Transverse colon (tissue), 4 donors: ENCODE data around the gene HNF1A. TPM values are rescaled to one million over a fixed set of nuclear protein-coding genes. Genes with fewer than 3 reads are reported as not detected.
A peak's percentile ranks its signal among the peaks of the same experiment; 100 is the strongest.

Experiments
- DNase-seq: peaks from one replicate; pipeline ENCODE4 v3.0.0-alpha.2; 2019
- H3K27ac ChIP-seq, 4 donors: fragments of 200-600 bp; sonication (generic); 2 replicates each; pipeline ENCODE4 v1.5.1; 2016 to 2018; ENCODE audit warnings: inconsistent platforms in 4 of 4
- H3K27me3 ChIP-seq: fragments of 200-600 bp; sonication (generic); 2 replicates; pipeline ENCODE4 v1.5.1; 2017; ENCODE audit warnings: inconsistent platforms
- H3K36me3 ChIP-seq, 4 donors: fragments of 200-600 bp; sonication (generic); 2 replicates each; pipeline ENCODE4 v1.5.1; 2017 to 2019; ENCODE audit warnings: inconsistent platforms in 4 of 4
- H3K4me1 ChIP-seq, 4 donors: fragments of 200-600 bp; sonication (generic); 2 replicates each; pipeline ENCODE4 v1.5.1; 2017 to 2020; ENCODE audit warnings: inconsistent platforms in 4 of 4
- H3K4me3 ChIP-seq, 4 donors: fragments of 200-600 bp; sonication (generic); 1 replicate in 1 of 4; 2 replicates in 3 of 4; pipeline versions ENCODE4 v1.5.1 to v1.6.1; 2017 to 2019; ENCODE audit warnings: inconsistent platforms in 4 of 4
- H3K9me3 ChIP-seq, 2 donors: fragments of 200-600 bp; sonication (generic); 2 replicates each; pipeline ENCODE4 v1.5.1; 2017 to 2019; ENCODE audit warnings: inconsistent platforms in 2 of 2
- EP300 ChIP-seq: sonication (generic); formaldehyde crosslinking; IDR thresholded peaks from one replicate; pipeline ENCODE4 v1.6.1; 2017; ENCODE audit warnings: antibody characterized with exemption, low read depth
- POLR2A ChIP-seq: fragments of 450-650 bp; IDR thresholded peaks from one replicate; pipeline ENCODE4 v1.6.1; 2016; ENCODE audit warnings: antibody characterized with exemption, mild to moderate bottlenecking, moderate library complexity
- POLR2AphosphoS5 ChIP-seq, 3 donors: sonication (generic); formaldehyde crosslinking; IDR thresholded peaks; one replicate each; pipeline ENCODE4 v1.6.1; 2016; ENCODE audit warnings: antibody characterized with exemption in 3 of 3
- WGBS, 2 donors: methylation state at CpG; one replicate each; pipeline ENCODE4 v1.1.5; 2018; ENCODE audit warnings: low coverage in 1 of 2; 5-methylcytosine and 5-hydroxymethylcytosine counted together
- in situ Hi-C, 4 donors: fragments of 200-750 bp; cut with MboI; loops; one replicate each; pipeline versions ENCODE4 v1.15.0 to v1.15.1; 2017; ENCODE audit warnings: low sequenced_read_pairs in 3 of 4, low pct_ligation_motif_present in 1 of 4, low pct_unique_long_range_greater_than_20kb in 1 of 4
- intact Hi-C: fragments of 100-400 bp; cut with DNase I; formaldehyde crosslinking; loops from one replicate; pipeline ENCODE4 v1.15.1; 2023; ENCODE audit warnings: low total_unique reads
- total RNA-seq, 4 donors: library from RNA; depleted of rRNA; stranded (reverse); fragments of >200 nt; gene quantifications; one replicate each; pipeline ENCODE4 v1.1.0, GENCODE V29; 2016
- TF ChIP-seq, protein P1 (sequence below), 5 experiments: fragments of 200-600 bp in 3 of 5; fragments of 450-650 bp in 2 of 5; sonication (generic) in 3 of 5; IDR thresholded peaks; 1 replicate in 2 of 5; 2 replicates in 3 of 5; pipeline ENCODE4 v1.5.1; 2016 to 2017; ENCODE audit warnings: antibody characterized with exemption in 5 of 5, inconsistent platforms in 3 of 5, mild to moderate bottlenecking in 2 of 5, moderate library complexity in 1 of 5

The HNF1A gene
- total RNA-seq, 4 donors from 2014 or later = 16.5 to 71.4 (median 23.6) TPM

DNA sequence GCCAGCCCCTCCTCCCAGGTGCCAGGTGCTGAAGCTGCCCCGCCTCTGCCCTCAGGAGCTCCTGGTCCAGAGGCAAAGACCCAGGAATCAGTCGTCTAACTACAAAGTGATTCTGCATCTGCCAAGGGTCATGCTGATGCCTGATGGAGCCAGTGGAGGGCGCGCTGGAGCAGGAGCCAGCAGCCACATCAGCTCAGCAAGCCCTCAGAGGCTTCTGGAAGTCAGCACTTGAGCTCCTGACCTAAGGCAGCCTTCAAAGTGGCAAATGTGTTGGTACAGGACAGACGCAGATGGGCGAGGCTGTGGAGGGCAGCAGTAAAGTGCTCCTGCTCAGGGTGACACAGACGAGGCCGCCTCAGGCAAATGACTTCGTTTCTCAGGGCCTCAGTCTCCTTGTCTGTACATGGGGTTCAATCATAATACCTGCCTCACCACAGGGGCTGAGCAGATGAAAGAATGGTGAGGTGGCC lies 27.0 kb downstream of the HNF1A start:
- no peak overlapping the region for H3K27ac ChIP-seq
- in situ Hi-C loops = no loop called here
- no peaks in the 10 kb centered on the region for H3K9me3 ChIP-seq
- peaks cover 0 to 14% (median 2%) of the 10 kb centered on the region in 4 donors for H3K36me3 ChIP-seq
- no peak overlapping the region for H3K4me3 ChIP-seq
- TF ChIP-seq EP300 = no peak
- TF ChIP-seq, protein P1, sequence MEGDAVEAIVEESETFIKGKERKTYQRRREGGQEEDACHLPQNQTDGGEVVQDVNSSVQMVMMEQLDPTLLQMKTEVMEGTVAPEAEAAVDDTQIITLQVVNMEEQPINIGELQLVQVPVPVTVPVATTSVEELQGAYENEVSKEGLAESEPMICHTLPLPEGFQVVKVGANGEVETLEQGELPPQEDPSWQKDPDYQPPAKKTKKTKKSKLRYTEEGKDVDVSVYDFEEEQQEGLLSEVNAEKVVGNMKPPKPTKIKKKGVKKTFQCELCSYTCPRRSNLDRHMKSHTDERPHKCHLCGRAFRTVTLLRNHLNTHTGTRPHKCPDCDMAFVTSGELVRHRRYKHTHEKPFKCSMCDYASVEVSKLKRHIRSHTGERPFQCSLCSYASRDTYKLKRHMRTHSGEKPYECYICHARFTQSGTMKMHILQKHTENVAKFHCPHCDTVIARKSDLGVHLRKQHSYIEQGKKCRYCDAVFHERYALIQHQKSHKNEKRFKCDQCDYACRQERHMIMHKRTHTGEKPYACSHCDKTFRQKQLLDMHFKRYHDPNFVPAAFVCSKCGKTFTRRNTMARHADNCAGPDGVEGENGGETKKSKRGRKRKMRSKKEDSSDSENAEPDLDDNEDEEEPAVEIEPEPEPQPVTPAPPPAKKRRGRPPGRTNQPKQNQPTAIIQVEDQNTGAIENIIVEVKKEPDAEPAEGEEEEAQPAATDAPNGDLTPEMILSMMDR (IDR thresholded peaks at IDR 0.05) = peak; percentile 53 to 77 (median 65)
- peak in 2 of 3 donors; percentile 18 to 22 for TF ChIP-seq POLR2AphosphoS5 (IDR thresholded peaks at IDR 0.05)
- TF ChIP-seq POLR2A = no peak
- DNase-seq = peak; percentile 72
- WGBS, 2 donors = 67% methylated on average over 9 of the region's 9 CpGs; no CpG with 5 or more reads in 1 of the 2 donors
- intact Hi-C loops = no loop called here
- H3K27me3 ChIP-seq = no peaks in the 10 kb centered on the region
- no peaks in the 10 kb centered on the region for H3K4me1 ChIP-seq

DNA sequence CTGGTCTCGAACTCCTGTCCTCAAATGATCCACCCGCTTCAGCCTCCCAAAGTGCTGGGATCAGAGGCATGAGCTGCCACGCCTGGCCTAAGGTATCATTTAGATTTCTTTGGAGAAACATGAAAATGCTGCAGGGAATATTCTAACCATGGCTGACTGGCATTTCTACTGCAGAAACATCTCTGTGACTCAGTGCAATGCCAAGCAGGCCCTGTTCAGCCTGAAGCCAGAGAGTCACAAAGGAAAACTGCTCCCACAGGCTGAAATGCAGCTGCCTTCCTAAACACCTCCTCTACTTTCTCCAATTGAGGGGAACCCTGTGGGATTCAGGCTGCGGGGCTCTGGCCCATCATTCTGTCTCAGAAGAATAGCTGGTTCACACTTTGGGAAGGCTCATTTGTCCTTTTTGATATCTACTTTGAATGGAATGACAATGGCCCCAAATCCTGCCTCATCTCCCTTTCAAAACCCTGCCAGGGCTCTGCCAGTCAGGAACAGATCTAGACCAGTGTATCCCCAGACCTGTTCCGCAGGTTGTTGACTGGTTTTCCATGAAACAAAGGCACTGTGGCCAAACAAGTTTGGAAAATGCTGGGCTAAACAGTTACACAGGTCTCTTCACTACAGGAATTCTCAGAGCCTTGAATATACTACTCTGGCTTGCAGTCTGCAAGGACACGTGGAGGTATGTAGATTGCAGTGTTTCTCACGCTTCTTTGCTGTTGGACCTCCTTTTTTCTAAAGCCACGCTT lies 30.2 kb downstream of the HNF1A start:
- no peak for DNase-seq
- Histone ChIP-seq H3K4me3 (no peak overlapping the region), H3K27ac (no peak overlapping the region), H3K4me1 (no peaks in the 10 kb centered on the region), H3K27me3 (no peaks in the 10 kb centered on the region), H3K36me3 (peaks cover 0 to 14% (median 2%) of the 10 kb centered on the region in 4 donors), H3K9me3 (no peaks in the 10 kb centered on the region)
- in situ Hi-C loops = no loop called here
- TF ChIP-seq, protein P1 (IDR thresholded peaks at IDR 0.05) = no peak
- TF ChIP-seq EP300 (no peak), POLR2AphosphoS5 (IDR thresholded peaks at IDR 0.05) (no peak), POLR2A (no peak)
- 80 to 97% methylated on average over 1 to 8 of the region's 8 CpGs for WGBS, 2 donors
- intact Hi-C loops = no loop called here

DNA sequence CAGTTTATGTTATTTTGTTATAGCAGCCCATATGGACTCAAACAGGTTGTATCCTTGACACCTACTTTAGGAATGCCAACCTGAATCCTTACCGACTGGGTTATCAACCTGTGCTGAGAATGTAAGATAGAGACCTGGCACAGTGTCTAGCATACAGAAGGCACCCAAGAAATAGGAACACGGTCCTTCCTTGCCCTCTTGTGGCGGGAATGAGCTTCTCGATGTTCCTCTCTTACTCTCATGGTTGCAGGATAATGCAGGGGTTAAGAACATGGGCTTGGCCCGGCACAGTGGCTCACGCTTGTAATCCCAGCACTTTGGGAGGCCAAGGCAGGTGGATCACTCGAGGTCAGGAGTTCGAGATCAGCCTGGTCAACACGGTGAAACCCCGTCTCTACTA lies 31.4 kb downstream of the HNF1A start:
- TF ChIP-seq POLR2AphosphoS5 (IDR thresholded peaks at IDR 0.05) = no peak
- TF ChIP-seq, protein P1 (IDR thresholded peaks at IDR 0.05) = peak; percentile 31 to 73 (median 46)
- peaks cover 0 to 8% (median 2%) of the 10 kb centered on the region in 4 donors for H3K36me3 ChIP-seq
- H3K9me3 ChIP-seq = no peaks in the 10 kb centered on the region
- H3K27me3 ChIP-seq = no peaks in the 10 kb centered on the region
- in situ Hi-C loops (no loop called here), intact Hi-C loops (no loop called here)
- WGBS, 2 donors = 47% methylated on average over 10 of the region's 10 CpGs; no CpG with 5 or more reads in 1 of the 2 donors
- no peak overlapping the region for H3K4me3 ChIP-seq
- no peak overlapping the region for H3K27ac ChIP-seq
- H3K4me1 ChIP-seq = no peaks in the 10 kb centered on the region
- peak; percentile 72 for DNase-seq

DNA sequence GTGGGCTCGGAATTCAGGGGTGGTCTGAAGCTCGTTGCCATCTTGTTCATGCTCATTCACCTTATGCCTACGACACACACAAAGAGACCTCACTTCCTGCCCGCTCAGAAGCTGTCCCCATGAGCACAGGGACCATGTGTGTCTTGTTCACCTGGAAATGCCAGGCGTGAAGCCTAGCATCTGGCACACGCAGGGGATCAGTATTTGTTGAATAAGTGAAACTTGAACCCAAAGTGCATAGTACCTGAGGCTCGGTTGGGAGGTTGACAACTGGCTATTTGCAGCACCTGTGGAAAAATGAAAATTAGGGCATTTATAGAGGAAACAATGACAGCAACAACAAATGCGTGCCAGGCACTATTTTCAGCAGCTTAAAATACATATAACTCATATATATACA lies 32.5 kb downstream of the HNF1A start:
- in situ Hi-C loops (no loop called here), intact Hi-C loops (no loop called here)
- DNase-seq = no peak
- no peaks in the 10 kb centered on the region for H3K27me3 ChIP-seq
- H3K27ac ChIP-seq = no peak overlapping the region
- no peaks in the 10 kb centered on the region for H3K9me3 ChIP-seq
- no peak for TF ChIP-seq POLR2A
- no peak for TF ChIP-seq POLR2AphosphoS5 (IDR thresholded peaks at IDR 0.05)
- H3K36me3 ChIP-seq = peaks cover 0 to 8% (median 2%) of the 10 kb centered on the region in 4 donors
- H3K4me1 ChIP-seq = peaks cover 7 to 11% (median 8%) of the 10 kb centered on the region in 4 donors
- 83 to 89% methylated on average over 2 to 8 of the region's 8 CpGs for WGBS, 2 donors
- H3K4me3 ChIP-seq = no peak overlapping the region
